ENCODE data around the gene C17orf78.
"Not testable (repeated sequence)": the region's sequence is repeated elsewhere in the genome, so short reads cannot be mapped to it uniquely, and the experiment has no call there.

The C17orf78 gene

GRCh38 chr17:37375706-37376105 is at the start of gene C17orf78:
Gene C17orf78 (plus strand): TSS chr17:37375985. CDS start chr17:37376093, 108 bp downstream.
- in situ Hi-C loops (cut with MboI; ENCODE audit: low sequenced_read_pairs) = loop anchor here (25.0 kb wide), 1 partner anchor 763 kb away; the partner anchor contains the start of gene MRM1

DNA sequence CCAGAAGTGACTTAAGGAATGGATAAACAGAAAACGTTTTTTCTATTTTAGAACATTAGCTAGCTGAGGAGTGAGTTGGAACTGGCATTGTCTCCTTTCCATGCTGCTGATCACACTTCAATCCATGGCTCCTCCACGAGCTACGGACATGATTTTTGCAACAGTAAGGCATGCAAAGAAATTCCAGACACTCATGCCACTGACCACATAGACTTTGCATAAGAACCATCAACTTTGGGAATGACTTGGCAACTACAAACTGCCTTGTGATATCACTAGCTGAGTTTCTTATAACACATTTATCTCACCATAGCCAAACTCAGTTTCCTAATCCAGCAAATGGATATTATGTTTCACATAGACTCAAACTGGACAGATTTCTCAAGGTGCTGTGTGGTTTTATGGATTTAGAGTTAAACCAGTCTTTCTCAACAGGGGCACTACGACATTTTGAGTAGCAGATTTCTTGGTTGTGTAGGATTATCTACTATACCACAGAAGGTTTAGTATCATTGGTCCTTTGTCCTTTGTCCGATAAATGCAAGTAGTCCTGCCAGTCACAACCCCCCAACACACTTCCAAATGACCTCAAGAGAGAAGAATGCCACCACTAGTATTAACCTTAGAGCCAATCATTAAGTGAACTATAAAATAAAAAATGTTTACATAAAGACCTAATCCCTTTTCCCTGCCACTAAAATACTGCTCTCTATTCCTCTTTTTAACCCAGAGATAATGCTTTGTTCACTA is 48.3 kb upstream of the C17orf78 start:
- in situ Hi-C loops (cut with MboI; ENCODE audit: low sequenced_read_pairs) = no loop called here

GRCh38 chr17:37338847-37339246 is 36.9 kb upstream of the C17orf78 start:
- in situ Hi-C loops (cut with MboI; ENCODE audit: low sequenced_read_pairs) = no loop called here

DNA sequence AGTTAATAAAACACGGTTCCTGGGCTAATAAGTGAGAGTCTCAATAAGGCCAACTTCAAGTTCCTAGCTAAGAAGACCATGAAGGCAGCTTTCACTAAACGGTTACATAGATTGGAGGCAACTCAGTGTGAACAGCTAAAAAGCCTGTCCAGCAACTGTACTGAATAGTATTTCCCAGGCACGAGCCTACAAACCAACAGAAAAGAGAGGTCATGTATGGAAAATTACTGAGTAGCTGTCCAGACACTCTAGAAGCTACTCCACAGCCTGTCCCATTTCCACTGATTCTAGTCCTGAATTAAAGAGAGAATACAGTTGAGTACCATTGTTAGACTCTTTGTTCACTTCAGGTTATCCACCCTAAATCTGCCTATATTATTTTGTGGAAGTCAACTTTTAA is 36.5 kb upstream of the C17orf78 start:
- in situ Hi-C loops (cut with MboI; ENCODE audit: low sequenced_read_pairs) = no loop called here

- in situ Hi-C loops (cut with MboI; ENCODE audit: low sequenced_read_pairs) = no loop called here
These were observed 35.0 kb upstream of the C17orf78 start for GRCh38 chr17:37340804-37341203.

DNA sequence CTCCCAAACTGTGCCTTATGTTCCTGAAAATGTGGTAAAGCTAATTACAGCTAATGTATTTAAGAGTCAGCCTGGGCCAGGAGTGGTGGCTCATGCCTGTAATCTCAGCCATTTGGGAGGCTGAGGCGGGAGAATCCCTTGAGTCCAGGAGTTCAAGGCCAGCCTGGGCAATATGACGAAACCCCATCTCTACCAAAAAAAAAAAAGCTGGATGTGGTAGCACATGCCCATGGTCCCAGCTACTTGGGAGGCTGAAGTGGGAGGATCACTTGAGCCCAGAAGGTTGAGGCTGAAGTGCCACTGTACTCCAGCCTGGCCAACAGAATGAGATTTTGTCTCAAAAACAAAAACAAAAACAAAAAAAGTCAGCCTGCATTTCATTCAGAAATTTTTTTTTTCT is 33.2 kb upstream of the C17orf78 start:
- in situ Hi-C loops (cut with MboI; ENCODE audit: low sequenced_read_pairs) = no loop called here

GRCh38 chr17:37344519-37344918 is 31.3 kb upstream of the C17orf78 start:
- in situ Hi-C loops (cut with MboI; ENCODE audit: low sequenced_read_pairs) = no loop called here

DNA sequence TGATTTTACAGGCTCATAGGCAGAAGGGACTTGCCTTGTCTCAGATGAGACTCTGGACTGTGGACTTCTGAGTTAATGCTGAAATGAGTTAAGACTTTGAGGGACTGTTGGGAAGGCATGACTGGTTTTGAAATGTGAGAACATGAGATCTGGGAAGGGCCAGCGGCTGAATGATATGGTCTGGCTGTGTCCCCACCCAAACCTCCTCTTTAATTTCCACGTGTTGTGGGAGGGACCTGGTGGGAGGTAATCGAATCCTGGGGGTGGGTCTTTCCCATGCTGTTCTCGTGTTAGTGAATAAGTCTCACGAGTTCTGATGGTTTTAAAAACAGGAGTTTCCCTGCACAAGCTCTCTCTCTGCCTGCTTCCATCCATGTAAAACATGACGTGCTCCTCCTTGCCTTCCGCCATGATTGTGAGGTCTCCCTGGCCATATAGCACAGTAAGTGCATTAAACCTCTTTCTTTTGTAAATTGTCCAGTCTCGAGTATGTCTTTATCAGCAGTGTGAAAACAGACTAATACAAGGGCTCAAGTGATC is 28.9 kb upstream of the C17orf78 start:
- in situ Hi-C loops (cut with MboI; ENCODE audit: low sequenced_read_pairs) = not testable (repeated sequence)

DNA sequence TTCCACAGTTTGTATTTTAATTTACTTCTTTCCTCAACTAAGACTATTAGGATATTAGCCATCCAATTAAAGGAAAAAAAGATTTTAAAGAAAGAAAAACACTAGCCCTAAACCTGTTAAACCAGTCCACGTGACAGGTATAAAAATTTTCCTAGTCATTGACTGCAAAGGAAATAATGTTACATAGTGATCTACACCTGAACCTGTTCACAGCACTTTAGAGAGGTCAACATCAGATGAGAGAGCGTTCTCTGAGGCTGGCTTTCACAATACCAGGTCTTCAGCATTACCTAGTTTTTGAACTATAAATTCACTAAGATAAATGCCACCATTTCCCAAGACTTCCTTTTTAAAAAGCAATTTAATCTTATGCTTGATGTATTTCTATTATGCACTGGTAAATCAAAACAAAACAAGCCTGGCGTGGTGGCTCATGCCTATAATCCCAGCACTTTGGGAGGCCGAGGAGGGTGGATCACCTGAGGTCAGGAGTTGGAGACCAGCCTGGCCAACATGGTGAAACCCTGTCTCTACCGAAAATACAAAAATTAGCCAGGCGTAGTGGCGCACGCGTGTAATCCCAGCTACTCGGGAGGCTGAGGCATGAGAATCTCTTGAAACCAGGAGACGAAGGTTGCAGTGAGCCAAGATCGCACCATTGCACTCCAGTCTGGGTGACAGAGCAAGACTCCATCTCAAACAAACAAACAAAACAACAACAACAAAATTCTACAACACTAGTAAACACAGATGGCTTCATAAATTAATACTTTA is 18.8 kb upstream of the C17orf78 start:
- in situ Hi-C loops (cut with MboI; ENCODE audit: low sequenced_read_pairs) = not testable (repeated sequence)

- in situ Hi-C loops (cut with MboI; ENCODE audit: low sequenced_read_pairs) = no loop called here
These were observed 17.5 kb upstream of the C17orf78 start for GRCh38 chr17:37358098-37358829.

GRCh38 chr17:37358830-37359681 is 16.7 kb upstream of the C17orf78 start:
- in situ Hi-C loops (cut with MboI; ENCODE audit: low sequenced_read_pairs) = no loop called here

GRCh38 chr17:37359682-37360188 is 16.1 kb upstream of the C17orf78 start:
- in situ Hi-C loops (cut with MboI; ENCODE audit: low sequenced_read_pairs) = no loop called here

- in situ Hi-C loops (cut with MboI; ENCODE audit: low sequenced_read_pairs) = no loop called here
These were observed 15.2 kb upstream of the C17orf78 start for GRCh38 chr17:37360632-37361031.

DNA sequence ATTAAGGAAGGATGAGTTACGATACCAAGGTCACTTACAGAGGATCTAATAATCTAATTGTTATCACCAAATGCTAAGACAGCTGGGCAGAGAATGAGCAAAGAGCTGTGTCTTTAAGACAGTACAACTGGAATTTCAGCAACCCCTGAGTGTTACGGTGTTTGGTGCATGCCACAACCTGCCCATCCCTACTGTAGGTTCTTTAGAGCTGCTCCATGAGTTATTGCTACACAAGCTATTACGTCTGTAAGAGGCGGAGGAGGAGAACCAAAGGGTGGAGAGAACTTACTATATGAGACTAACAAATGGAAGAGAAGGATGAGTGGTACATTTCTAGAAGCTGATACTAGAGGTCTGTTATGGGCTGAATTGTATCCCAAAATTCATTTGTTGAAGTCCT is 14.2 kb upstream of the C17orf78 start:
- in situ Hi-C loops (cut with MboI; ENCODE audit: low sequenced_read_pairs) = no loop called here

GRCh38 chr17:37365589-37365988 is 10.2 kb upstream of the C17orf78 start:
- in situ Hi-C loops (cut with MboI; ENCODE audit: low sequenced_read_pairs) = no loop called here

DNA sequence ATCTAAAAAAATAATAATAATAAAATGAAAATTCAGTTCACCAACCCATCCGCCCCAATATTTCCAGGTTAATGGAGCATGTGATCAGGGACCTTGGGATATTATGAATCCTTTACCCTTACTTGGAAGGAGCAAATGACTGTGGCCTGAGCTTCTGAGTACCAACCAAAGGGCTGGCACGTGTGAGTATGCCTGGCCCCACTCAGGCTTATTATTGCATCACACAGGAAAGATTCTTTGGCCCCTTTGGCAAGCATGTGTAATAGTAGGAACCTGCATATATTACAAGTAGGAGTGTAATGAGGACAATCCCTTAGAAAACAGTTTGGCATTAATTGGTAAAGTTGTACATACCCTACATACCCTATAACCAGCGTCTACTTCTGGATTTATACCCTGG is 7.2 kb upstream of the C17orf78 start:
- in situ Hi-C loops (cut with MboI; ENCODE audit: low sequenced_read_pairs) = no loop called here

GRCh38 chr17:37373530-37374159 is 2.1 kb upstream of the C17orf78 start:
- in situ Hi-C loops (cut with MboI; ENCODE audit: low sequenced_read_pairs) = no loop called here

GRCh38 chr17:37382056-37382455 is 6.3 kb downstream of the C17orf78 start:
- in situ Hi-C loops (cut with MboI; ENCODE audit: low sequenced_read_pairs) = loop anchor here (25.0 kb wide), 1 partner anchor 770 kb away; the partner anchor contains the start of gene MRM1

DNA sequence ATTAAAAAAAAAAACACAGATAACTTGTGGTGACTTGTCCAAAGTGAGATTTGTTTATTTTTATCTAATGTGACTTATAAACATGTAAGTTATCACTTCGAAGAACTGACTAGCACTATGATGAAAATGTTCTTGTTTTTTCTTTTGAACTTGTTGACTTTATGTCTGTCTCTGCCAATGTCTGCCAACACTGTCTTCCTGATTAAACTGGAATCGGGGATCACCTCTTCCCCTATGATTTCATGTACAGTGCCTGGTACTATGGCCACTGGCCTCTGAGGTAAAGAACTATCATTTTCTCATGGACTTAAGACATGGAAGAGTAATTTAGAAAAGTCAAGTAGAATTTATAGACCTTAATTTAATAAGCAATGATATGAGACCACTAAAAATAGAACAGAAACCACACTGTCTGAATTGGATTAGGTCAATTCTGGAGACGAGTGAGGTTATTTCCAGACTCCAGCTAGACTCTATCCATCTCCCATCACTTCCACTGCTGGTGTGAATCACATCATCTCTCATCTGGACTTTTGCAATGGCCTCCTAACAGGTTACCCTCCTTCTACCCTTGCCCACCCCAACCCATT is 8.9 kb downstream of the C17orf78 start:
- in situ Hi-C loops (cut with MboI; ENCODE audit: low sequenced_read_pairs) = loop anchor here (25.0 kb wide), 1 partner anchor 772 kb away; the partner anchor contains the start of gene MRM1

Measured in HL-60/S4 (cell line).